Activated CD4-positive, alpha-beta T cell treated with anti-CD3 and anti-CD28 coated beads, Interleukin-2, Interleukin-4, amounts not matched to agents 100 ng/mL and 50 ng/mL, durations not matched to agents 16 hours and 8 hours (primary cell): ENCODE data around the gene ZNF215.
"Not testable (repeated sequence)": the region's sequence is repeated elsewhere in the genome, so short reads cannot be mapped to it uniquely, and the experiment has no call there.

Experiments
- DNase-seq: peaks from one replicate; pipeline ENCODE4 v3.0.0-alpha.2; 2020; ENCODE audit warnings: low spot score

The ZNF215 gene

DNA sequence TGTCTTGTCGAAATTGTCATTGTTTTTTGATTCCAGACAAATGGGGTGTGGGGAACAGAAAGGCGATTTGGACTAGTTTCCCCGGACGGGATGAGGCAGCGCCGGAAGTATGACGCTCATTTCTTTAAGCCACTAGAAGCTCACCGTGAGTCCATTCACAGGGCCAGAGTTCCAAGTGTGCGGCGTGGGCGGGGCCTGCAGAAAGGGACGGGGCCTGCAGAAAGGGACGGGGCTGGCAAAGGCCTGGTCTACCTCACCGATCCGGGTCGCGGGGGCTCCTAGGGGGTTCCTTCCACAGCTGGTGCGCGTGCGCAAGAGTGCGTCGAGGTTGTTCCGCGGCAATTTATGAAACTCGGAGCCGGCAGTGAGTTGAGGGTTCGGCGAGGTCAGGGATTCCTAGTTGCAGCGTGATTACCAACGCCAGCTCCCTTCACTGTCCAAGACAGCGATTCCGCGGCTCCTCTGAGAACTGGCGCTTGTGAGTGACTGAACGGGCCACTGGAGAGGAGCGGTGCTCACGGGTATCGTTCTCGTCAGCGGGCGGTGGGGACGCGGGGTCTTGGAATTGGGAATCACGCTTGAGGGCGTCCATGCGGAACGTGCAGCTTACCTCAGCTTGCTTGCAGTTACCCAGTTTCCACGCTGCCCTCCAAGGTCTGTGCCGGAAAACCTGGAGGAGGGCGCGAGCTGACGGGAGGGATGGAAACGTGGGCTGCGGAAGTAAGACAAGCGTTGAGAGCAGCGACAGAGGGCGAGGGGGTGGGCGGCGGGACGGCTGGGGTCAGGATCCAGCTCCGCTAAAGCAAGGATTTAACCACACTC, at the start of gene ZNF215:
Gene ZNF215, plus strand, starts transcription at position 219 of the 822 bp plus-strand sequence. CDS start 5,847 bp downstream, outside the sequence.
- DNase-seq, result peak; percentile 52

DNA sequence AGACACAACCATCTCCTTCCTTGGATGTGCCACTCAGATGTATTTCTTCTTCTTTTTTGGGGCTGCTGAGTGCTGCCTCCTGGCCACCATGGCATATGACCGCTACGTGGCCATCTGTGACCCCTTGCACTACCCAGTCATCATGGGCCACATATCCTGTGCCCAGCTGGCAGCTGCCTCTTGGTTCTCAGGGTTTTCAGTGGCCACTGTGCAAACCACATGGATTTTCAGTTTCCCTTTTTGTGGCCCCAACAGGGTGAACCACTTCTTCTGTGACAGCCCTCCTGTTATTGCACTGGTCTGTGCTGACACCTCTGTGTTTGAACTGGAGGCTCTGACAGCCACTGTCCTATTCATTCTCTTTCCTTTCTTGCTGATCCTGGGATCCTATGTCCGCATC, 49.3 kb upstream of the ZNF215 start:
- no peak for DNase-seq

DNA sequence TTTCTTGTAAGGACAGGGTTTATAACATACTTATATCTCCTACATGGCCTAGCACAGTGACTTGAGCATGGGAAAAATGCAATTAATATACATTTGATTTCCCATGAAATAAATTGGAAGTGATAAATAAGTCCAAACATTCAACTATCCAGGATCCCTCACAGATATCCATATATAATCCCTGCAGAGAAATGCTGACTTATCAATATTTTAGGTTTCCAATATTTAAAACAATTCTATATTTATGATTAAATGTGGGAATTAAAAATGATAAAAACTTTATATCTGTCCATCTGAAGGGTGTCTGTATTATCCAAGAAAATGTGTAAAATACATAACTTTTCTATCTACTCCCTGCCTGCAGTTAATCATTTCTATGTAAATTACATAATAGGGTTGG, 43.5 kb upstream of the ZNF215 start:
- DNase-seq, result no peak

DNA sequence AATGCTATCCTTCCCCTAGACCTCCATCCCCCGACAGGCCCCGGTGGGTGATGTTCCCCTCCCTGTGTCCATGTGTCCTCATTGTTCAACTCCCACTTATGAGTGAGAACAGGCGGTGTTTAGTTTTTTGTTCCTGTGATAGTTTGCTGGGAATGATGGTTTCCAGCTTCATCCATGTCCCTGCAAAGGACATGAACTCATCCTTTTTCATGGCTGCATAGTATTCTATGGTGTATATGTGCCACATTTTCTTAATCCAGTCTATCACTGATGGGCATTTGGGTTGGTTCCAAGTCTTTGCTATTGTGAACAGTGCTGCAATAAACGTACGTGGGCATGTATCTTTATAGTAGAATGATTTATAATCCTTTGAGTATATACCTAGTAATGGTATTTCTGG, 38.5 kb upstream of the ZNF215 start:
- not testable (repeated sequence) for DNase-seq

DNA sequence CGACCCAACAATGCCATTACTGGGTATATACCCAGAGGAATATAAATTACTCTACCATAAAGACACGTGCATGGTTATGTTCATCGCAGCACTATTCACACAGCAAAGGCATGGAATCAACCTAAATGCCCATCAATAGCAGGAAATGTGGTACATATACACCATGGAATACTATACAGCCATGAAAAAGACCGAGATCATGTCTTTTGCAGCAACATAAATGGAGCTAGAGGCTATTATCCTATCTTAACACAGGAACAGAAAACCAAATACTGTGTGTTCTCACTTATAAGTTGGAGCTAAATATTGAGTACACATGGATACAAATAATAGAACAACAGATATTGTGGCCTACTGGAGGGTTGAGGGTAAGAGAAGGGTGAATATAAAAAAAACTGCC, 37.4 kb upstream of the ZNF215 start:
- DNase-seq, result no peak

DNA sequence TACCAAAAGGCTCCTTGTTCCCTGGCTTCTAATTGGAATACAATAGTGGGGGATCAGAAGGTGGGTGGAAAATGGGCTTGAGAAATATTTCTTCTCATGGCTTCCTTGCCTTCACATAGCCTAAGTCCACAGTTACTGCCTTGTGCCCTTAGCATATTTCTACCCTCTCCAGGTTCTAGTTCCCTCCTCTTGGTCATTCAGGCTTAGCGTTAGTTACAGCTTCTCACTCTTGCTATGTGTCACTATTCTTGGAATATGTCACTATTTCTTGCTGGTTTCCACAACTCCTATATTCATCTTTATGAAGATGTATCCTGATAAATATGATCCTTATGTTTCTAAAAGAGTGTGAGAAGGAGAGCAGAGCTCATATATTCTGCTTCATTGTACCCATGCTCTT, 36.4 kb upstream of the ZNF215 start:
- DNase-seq, result no peak

DNA sequence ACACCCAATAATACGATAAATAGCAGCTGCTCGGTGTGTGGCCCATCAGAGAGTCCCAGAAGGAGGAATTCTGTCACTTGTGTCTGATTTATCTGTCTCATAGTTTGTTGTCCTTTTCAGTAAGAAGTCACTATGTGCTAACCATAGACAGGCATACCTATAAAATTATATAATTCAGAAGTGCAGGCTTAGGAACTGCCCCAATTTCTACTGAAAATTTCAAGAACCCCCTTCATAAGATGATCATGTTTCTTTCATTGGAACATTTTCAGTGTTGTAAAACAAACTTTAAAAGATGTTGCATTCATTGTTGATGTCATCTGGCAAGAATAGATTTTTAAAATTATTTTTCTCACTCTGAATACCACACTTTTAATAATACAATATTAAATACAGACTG, 33.8 kb upstream of the ZNF215 start, which contains the start of gene OR2D2:
Gene OR2D2, minus strand, starts transcription at position 101 of the 400 bp plus-strand sequence. Its CDS starts 0 bp downstream, at position 101.
- no peak for DNase-seq

DNA sequence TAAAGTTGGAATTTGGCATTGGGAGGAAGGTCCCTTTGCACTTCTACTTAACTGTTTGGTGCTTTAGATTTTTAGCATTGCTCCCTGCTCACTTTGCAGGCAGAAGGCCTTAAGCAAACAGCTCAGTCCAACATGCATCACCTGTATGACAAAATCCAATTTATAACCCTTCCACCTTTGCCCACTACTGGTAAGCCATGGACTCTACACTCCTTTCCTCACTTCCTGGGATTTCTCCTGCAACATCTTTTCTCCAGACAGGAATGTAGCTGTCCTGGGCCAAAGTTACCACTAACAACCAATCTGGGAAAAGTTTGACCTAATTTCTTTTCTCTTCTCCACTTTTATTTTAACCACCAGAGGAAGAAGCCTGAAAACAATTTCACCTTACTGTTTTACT, 32.1 kb upstream of the ZNF215 start:
- DNase-seq, result no peak

DNA sequence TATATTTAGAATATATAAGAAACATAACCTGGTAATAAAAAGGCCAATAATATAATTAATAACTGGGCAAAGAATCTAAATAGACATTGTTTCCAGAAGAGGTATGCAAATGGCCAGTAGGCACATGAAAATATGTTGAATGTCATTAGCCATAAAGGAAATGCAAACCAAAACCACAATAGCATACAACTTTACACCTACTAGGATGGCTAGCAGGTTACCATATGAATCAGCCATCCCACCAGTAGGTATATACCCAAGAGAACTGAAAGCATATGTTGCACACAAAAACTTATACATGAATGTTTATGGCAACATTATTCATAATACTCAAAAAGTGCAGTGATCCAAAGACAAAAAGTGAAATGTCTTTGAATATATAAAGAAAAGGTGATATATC, 31.2 kb upstream of the ZNF215 start:
- peak; percentile 17 for DNase-seq

DNA sequence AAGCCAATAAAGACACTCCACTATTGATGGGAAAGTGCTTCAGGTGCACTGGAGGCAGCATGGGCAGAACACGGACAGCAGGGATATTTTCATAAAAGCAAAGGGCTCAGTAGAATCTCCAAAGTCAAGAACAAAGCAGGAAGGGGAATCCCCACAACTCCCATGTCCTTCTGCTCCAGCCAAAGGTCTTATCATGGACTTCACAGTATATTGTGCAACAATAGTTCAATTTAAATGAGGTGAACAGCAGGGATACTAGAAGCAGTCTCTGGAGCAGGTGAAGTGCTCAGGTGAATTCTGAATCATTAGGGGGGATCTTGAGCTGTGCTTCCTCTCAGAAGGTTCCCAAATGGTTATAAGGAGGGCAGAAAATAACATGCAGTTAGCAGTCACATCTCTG, 27.3 kb upstream of the ZNF215 start:
- no peak for DNase-seq

DNA sequence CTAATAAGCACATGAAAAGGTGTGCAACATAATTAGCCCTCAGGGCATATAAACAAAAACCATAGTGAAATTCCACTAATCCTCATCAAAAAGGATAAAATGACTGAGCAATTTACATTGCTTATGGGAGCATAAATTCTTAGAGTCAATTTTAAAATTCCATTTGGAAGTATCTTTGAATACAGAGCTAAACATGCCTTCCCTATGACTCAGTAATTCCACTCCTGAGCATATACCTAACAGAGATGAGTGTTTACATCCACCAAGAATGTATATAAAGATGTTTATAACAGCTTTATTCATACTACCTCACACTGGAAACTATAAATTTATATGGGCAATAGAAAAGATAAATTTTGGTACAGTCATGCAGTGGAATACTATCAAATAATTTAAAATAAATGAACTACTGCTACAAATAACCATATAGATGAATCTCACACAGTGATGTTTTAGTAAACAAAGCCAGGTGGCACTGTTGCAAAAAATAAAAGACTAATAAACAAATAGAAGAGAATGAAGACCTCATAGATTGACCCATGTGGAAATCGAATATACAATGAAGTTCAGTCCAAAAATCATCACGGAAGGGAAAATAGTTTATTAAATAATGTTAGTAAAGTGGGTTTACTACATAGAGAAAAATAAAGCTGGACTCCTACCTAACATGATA, 25.8 kb upstream of the ZNF215 start:
- DNase-seq, result no peak

DNA sequence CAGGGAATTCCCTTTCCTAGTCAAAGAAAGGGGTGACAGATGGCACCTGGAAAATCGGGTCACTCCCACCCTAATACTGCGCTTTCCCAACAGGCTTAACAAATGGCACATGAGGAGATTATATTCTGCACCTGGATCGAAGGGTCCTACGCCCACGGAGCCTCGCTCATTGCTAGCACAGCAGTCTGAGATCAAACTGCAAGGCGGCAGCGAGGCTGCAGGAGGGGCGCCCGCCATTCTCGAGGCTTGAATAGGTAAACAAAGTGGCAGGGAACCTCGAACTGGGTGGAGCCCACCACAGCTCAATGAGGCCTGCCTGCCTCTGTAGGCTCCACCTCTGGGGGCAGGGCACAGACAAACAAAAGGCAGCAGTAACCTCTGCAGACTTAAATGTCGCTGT, 21.4 kb upstream of the ZNF215 start:
- not testable (repeated sequence) for DNase-seq

DNA sequence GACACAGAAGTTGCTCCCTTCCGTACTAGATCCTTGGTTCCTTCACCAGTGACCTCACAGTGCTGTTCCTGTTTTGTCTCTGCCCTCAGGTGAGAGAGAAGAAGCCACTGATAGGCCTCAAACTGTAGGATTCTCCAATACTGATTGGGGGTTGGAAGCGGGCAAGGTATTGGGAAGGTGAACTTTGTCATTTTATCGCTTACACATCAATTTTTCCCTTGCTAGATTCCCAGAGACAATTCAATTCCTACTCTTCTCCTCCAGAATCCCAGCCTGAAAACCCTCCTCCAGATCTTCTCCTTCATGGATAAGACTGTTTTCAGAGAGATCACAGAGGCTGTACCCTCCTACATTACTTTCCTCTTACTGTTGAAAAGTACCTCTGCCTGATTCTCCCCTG, 14.8 kb upstream of the ZNF215 start:
- DNase-seq, result no peak

DNA sequence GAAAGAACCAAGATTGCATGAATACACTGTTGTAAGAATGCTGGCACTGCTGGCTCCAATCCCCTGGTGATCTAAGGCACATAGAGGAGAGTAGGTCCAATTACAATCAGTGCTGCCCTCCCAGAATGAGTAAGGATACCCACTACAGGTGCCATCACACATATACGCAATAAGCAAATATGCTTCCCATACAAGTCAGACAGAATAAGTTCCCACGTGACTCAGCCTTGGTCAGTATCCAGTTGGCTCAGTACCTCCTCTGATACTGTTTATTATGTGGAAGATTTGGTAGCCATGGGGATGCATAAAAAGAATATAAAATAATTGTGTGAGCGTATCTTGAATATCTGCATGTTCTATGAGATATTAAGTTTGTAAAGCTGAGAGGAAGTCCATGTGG, 14.3 kb upstream of the ZNF215 start:
- no peak for DNase-seq

DNA sequence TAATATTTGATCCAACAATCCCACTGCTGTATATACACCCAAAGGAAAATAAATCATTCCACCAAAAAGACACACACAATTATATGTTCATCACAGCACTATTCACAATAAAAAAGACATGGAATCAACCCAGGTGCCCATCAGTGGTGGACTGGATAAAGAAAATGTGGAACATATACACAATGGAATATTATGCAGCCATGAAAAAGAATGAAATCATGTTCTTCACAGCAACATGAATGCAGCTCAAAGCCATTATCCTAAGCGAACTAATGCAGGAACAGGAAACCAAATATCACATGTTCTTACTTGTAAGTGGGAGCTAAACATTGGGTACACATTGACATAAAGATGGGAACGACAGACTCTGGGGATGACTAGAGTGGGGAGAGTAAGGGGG, 6.5 kb upstream of the ZNF215 start:
- DNase-seq, result no peak

DNA sequence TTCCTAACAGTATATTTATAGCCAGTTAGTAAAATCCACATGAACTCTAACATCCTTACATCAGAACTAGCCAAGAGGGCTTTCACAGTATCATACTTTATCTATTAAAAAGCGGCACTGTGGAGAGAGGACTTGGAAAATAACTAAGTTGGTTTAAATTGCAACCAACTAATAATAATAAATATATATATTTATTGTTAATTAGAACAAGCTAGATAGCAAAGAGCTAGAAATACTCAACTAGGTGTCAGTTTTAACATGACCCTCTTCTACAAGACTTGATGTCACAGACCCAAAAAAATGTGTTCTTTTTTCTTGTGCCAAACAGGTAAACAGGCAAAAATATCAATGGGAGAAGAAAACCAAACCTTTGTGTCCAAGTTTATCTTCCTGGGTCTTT, 5.5 kb upstream of the ZNF215 start, which contains the start of gene OR2D3:
Gene OR2D3, plus strand, starts transcription at position 301 of the 400 bp plus-strand sequence. Its CDS starts 0 bp downstream, at position 301.
- DNase-seq, result no peak

DNA sequence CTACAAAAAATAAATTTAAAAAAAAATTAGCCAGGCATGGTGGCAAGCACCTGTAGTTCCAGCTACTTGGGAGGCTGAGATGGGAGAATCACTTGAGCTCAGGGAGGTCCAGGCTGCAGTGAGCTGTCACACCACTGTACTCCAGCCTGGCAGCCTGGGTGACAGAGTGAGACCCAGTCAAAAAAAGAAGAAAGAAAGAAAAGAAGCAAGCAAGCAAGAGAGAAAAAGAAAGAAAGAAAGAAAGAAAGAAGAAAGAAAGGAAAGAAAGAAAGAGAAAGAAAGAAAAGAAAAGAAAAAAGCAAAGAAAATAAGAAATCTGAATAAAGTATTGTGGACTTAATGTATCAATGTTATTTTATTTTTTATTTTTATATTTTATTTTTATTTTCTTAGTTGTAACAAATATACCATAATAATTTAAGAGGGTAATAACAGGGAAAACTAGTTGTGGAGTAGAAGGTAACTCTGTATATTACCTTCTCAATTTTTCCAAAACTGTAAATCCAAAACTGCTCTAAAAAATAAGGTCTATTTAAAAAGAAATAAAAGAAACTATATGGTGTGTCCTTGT, 1.1 kb upstream of the ZNF215 start:
- no peak for DNase-seq

DNA sequence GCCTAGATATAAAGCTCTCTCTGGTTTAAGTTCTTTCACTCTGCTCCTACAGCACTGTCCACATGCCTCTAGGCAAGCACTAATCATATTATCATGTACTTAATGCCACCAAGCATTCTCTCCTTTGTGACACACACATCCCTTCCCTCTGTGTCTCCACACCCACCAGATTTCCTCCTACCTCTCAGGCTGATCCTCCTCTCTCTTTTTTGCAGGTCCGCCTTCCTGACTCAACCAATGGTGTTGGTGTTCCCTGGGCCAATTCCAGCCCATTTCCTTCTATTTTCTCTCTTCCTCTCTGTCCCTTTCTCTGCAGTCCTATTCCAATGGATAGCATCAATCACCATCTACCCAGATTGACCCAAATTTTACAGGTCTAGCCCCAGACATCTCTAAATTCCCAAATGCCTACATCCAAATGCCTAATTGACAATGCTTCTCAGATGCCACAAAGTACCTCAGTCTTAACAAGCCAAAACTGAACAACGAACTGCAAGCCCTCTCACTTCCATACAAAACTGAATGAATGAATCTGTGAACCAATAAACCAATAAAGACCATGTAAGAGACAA, 504 bp upstream of the ZNF215 start:
- DNase-seq, result no peak

DNA sequence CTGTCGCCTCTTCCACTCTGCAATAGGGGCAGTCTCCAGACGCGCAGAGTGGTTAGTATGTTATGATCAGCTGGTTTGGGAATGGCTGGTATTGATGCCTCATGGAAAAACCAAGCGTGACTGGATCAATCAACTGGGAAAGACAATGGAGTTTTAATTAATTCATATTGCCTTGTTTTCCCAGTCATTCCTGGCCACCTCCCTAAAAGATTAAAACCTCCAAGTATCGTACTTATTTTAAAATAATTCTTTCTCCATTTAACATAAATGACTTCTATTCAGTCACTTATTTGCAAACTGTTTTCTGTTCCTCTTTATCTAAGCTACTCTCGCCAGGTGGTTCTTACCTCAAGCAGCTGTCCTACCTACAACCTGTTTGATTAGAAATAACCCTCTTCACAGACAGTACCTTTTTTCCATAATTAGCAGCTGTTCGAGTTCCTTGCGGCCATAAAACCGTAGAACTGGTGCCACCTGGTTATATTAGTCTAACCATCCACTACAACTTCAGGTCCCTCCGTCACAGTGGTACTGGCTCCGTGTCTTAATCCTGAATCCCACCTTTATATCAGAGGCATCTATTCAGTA, 898 bp downstream of the ZNF215 start:
- DNase-seq, result no peak

DNA sequence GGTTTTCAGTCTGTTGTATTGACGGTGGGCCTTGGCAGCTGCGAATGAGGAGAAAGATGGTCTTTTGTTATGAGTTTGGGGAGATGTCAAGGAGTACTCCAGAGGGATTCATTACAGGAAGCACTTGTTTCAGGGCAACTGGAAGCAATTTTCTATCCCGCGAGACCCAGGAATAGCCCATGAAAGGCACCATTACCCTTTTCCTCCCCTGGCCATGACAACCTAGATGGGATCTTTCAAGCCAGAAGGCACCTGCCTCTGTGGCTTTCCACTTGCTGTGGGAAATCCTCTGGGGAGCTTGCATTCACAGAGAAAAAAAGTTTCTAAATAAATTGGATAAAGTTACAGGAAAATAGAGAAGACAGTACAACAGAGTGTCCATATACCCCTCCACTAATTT, 2.7 kb downstream of the ZNF215 start:
- DNase-seq, result no peak

DNA sequence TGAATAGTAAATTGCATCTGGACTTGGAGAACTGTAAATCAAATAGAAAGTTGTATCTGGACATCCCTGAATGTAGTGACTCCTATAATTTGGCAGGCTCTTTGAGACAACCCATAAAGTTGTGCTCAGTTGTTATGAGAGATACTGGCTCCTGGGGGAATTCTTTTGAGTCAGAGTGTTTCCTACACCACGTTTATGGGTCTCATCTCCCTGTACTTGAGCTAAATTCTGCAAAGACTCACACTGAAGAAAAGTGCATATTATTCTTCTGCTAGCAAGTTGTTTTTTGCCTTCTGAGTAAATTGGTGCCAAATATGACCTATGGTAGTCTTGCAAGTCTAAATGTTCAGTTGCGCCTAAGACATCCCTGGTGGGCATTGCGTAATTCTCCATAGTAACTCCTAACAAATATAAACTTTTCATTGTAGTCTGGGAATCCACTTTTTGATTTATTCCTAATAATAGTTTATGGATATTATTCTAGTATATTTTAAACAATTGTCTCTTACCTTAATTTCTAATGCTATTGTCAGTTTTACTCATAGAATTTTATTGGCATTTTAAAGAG, 5.0 kb downstream of the ZNF215 start:
- no peak for DNase-seq

DNA sequence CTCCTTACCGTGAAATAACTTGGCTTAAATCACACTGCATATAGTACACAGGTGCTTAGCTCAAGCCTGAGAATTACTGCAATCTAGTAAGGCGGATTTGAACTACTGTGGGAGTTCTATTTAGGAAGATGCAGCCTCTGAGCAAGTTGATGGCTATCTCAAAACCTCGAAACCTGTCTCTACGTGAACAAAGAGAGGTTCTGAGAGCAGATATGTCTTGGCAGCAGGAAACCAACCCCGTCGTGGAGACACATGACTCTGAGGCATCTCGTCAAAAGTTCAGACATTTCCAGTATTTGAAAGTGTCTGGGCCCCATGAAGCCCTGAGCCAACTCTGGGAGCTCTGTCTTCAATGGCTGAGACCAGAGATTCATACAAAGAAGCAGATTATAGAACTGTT, 5.9 kb downstream of the ZNF215 start:
- DNase-seq, result peak; percentile 2
